Gastrocnemius medialis (tissue), 4 donors: ENCODE measurements around the gene NR6A1.

Experiments used
- POLR2A ChIP-seq, 2 donors: fragments of 450-650 bp; IDR thresholded peaks; one replicate each; pipeline ENCODE4 v1.6.1; 2017; ENCODE audit warnings: antibody characterized with exemption in 2 of 2, mild to moderate bottlenecking in 2 of 2, moderate library complexity in 2 of 2
- TF ChIP-seq, protein P1 (sequence below), 5 experiments: fragments of 450-650 bp in 3 of 5; fragments of 200-600 bp in 2 of 5; sonication (generic) in 2 of 5; IDR thresholded peaks in 4 of 5; conservative IDR thresholded peaks in 1 of 5; 1 replicate in 4 of 5; 2 replicates in 1 of 5; pipeline ENCODE4 v1.5.1; 2016 to 2019; ENCODE audit warnings: antibody characterized with exemption in 5 of 5, mild to moderate bottlenecking in 3 of 5, moderate library complexity in 3 of 5

DNA sequence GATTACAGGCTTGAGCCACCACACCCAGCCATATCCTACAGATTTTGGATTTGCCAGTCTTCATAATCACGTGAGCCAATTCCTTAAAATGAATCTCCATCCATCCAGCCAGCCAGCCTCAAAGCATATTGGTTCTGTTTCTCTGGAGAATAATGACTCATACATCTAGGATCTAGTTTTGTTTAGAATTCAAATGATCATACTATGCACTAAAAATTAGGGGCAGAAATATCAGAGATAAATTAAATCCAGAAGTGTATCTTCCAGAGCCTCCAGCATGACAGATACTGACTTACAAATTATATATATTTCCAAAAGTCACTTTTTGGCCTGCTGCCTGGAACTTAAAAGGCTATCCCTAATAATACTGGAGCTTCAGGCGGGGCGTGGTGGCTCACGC, 144.8 kb downstream of the NR6A1 start:
- TF ChIP-seq, protein P1, sequence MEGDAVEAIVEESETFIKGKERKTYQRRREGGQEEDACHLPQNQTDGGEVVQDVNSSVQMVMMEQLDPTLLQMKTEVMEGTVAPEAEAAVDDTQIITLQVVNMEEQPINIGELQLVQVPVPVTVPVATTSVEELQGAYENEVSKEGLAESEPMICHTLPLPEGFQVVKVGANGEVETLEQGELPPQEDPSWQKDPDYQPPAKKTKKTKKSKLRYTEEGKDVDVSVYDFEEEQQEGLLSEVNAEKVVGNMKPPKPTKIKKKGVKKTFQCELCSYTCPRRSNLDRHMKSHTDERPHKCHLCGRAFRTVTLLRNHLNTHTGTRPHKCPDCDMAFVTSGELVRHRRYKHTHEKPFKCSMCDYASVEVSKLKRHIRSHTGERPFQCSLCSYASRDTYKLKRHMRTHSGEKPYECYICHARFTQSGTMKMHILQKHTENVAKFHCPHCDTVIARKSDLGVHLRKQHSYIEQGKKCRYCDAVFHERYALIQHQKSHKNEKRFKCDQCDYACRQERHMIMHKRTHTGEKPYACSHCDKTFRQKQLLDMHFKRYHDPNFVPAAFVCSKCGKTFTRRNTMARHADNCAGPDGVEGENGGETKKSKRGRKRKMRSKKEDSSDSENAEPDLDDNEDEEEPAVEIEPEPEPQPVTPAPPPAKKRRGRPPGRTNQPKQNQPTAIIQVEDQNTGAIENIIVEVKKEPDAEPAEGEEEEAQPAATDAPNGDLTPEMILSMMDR (IDR thresholded peaks at IDR 0.05 in 4 of 5, conservative IDR thresholded peaks at IDR 0.05 in 1 of 5), result no peak
- TF ChIP-seq POLR2A (IDR thresholded peaks at IDR 0.05), result no peak
